ENCODE measurements around the gene SKAP1.
"Not testable (repeated sequence)": the region's sequence is repeated elsewhere in the genome, so short reads cannot be mapped to it uniquely, and the experiment has no call there.

Gene SKAP1

GRCh38 chr17:48240562-48241130 lies 189.4 kb downstream of the SKAP1 start:
- no peak for DNase-seq

GRCh38 chr17:48240122-48240521 lies 189.9 kb downstream of the SKAP1 start:
- DNase-seq = no peak

- no peak for DNase-seq
Measured at GRCh38 chr17:48239603-48239995, 190.4 kb downstream of the SKAP1 start.

GRCh38 chr17:48238933-48239602 lies 190.9 kb downstream of the SKAP1 start:
- DNase-seq = no peak

GRCh38 chr17:48237456-48237855 lies 192.6 kb downstream of the SKAP1 start:
- DNase-seq = no peak

GRCh38 chr17:48236681-48237134 lies 193.3 kb downstream of the SKAP1 start:
- no peak for DNase-seq

GRCh38 chr17:48234922-48235321 lies 195.1 kb downstream of the SKAP1 start:
- no peak for DNase-seq

GRCh38 chr17:48231995-48232959 lies 197.7 kb downstream of the SKAP1 start:
- DNase-seq = peak; percentile 92

GRCh38 chr17:48229936-48230335 lies 200.1 kb downstream of the SKAP1 start:
- no peak for DNase-seq

- DNase-seq = no peak
Measured at GRCh38 chr17:48228720-48229119, 201.3 kb downstream of the SKAP1 start.

GRCh38 chr17:48225725-48226567 lies 204.1 kb downstream of the SKAP1 start:
- DNase-seq = no peak

- no peak for DNase-seq
Measured at GRCh38 chr17:48223945-48224344, 206.1 kb downstream of the SKAP1 start.

- DNase-seq = peak; percentile 32
Measured at GRCh38 chr17:48219617-48220016, 210.4 kb downstream of the SKAP1 start.

GRCh38 chr17:48215583-48216139 lies 214.4 kb downstream of the SKAP1 start:
- peak; percentile 79 for DNase-seq

GRCh38 chr17:48213797-48214196 lies 216.2 kb downstream of the SKAP1 start:
- DNase-seq = peak; percentile 88

- no peak for DNase-seq
Measured at GRCh38 chr17:48211787-48212186, 218.2 kb downstream of the SKAP1 start.

- no peak for DNase-seq
Measured at GRCh38 chr17:48211011-48211410, 219.0 kb downstream of the SKAP1 start.

- DNase-seq = no peak
Measured at GRCh38 chr17:48209973-48210372, 220.0 kb downstream of the SKAP1 start.

- DNase-seq = no peak
Measured at GRCh38 chr17:48207776-48208544, 222.1 kb downstream of the SKAP1 start.

- DNase-seq = not testable (repeated sequence)
Measured at GRCh38 chr17:48207036-48207435, 223.0 kb downstream of the SKAP1 start.

GRCh38 chr17:48202959-48203358 lies 227.1 kb downstream of the SKAP1 start:
- no peak for DNase-seq
